Activated naive CD4-positive, alpha-beta T cell treated with Interleukin-2 at 50 U/mL for 16 hours (primary cell): ENCODE measurements around the gene PSMC6.
A peak's percentile ranks its signal among the peaks of the same experiment; 100 is the strongest.
"Not testable (repeated sequence)": the region's sequence is repeated elsewhere in the genome, so short reads cannot be mapped to it uniquely, and the experiment has no call there.

Experiments
- DNase-seq: peaks from one replicate; pipeline ENCODE4 v3.0.0-alpha.2; 2020

Gene PSMC6

DNA sequence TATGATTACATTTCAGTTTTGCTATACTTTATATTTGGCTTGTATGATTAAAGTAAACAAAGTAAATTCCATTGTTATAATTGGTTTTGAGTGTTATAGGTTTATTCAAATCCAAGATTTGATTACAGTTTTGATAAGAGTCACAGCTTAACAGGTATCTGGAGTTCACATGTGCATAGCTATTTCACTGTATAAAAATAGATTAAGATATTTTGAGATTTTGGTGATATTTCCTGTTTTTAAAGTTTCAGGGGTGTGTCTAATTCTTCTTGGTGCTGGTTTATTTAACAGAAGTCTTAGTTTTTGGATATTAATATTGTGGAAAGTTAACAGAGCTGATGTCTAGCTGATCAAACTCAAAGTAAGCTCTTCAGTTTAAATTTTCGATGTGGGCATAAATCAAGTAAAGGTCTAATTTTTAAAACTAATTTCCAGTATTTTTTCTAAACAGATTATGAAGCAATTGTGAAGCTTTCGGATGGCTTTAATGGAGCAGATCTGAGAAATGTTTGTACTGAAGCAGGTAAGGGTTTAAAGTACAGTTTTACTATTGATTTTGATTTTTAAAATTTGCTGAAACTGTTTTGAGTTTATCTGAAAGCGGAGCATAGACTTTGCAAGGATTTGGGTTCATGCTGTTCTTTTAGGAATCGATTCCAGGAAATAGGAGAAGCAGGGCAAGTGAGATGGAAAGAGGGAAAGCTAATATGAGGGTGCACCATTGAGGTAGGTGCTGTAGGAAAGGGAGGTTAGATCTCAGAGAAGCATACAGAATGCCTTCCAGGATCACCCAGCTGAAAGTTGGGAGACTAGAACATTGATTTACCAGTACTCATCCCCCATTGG is 16.7 kb downstream of the PSMC6 start:
- no peak for DNase-seq

GRCh38 chr14:52724360-52724644 is 17.3 kb downstream of the PSMC6 start:
- no peak for DNase-seq

DNA sequence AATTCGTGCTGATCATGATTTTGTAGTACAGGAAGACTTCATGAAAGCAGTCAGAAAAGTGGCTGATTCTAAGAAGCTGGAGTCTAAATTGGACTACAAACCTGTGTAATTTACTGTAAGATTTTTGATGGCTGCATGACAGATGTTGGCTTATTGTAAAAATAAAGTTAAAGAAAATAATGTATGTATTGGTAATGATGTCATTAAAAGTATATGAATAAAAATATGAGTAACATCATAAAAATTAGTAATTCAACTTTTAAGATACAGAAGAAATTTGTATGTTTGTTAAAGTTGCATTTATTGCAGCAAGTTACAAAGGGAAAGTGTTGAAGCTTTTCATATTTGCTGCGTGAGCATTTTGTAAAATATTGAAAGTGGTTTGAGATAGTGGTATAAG is 20.5 kb downstream of the PSMC6 start:
- not testable (repeated sequence) for DNase-seq

GRCh38 chr14:52729035-52729434 is 22.0 kb downstream of the PSMC6 start:
- not testable (repeated sequence) for DNase-seq

GRCh38 chr14:52729585-52729924 is 22.6 kb downstream of the PSMC6 start:
- no peak for DNase-seq

- peak; percentile 99 for DNase-seq
Observed at GRCh38 chr14:52729925-52730708, 23.1 kb downstream of the PSMC6 start, which contains the start of gene STYX. TSS of gene STYX (plus strand) at chr14:52730166. CDS start at chr14:52730475, 309 bp downstream.

- no peak for DNase-seq
Observed at GRCh38 chr14:52730709-52731111, 23.7 kb downstream of the PSMC6 start.

DNA sequence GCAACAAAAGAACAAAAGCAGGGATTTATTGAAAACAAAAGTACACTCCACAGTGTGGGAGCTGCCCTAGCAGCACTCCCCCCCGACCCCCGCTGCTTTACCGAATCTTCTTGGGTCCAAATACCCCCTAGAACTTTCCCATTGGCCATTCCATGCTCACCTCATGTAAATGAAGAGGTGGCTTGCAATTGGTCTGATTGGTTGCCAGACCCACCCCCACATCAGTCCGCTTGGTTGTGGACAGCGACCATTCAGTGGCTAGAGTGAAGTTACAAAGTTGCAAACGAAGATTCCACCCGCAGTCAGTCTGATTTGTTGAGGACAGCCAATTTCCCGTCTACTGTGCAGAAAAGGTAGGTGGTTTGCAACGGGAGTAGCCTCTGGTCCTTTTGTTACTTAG is 26.8 kb downstream of the PSMC6 start:
- no peak for DNase-seq

- DNase-seq: no peak
Observed at GRCh38 chr14:52735921-52736489, 29.0 kb downstream of the PSMC6 start.

DNA sequence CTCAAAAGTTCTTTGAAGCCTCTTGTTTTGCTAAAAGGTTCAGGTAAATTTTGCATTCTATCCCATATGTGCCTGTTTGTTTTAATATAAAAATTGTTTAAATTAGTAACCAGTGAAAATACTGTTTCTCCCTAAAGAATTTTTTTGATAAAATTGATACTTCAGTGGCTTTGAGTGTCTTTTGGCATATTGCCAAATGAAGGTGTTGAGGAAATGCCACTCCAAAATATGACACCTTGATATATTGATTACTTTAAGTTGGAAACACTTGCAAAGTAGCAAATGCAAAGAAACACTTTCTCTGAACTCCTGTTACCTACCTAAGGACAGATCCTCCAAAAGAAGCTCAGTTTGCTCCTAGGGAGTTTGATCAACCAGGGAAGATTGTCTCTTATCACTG is 31.4 kb downstream of the PSMC6 start:
- no peak for DNase-seq

DNA sequence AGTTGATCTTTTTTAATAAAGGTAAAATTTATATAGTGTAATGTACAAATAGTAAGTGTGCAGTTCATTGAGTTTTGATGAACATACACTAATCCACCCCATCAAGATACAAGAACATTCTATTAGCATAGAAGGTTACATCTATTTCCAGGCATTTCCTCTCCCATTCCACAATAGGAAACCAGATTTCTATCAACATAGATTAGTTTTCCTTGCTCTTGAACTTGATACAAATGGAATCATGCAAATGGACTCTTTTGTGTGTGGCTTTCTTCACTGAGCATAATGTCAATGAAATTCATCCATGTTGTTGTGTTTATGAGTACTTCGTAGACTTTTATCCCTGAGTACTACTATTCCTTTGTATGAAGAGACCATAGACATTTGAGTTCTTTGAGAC is 33.8 kb downstream of the PSMC6 start:
- no peak for DNase-seq

DNA sequence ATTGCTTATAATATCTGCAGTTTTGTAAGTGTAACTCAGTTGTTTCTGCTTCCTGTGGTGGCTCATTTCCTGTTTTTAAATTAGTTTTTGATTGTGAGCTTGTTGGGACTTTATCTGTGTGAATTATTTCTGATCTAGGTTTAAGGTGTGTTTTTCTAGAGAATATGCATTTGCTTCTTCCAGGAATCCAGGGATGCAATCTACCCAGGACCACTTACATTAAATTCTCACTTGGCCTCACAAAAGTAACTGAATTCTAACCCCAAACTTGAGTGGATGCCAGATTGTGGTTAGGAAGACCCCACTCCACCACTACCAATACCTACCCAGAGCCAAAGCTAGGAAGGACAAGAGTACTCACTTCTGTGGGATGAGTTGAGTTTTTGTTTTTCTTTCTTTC is 34.9 kb downstream of the PSMC6 start:
- DNase-seq: no peak

DNA sequence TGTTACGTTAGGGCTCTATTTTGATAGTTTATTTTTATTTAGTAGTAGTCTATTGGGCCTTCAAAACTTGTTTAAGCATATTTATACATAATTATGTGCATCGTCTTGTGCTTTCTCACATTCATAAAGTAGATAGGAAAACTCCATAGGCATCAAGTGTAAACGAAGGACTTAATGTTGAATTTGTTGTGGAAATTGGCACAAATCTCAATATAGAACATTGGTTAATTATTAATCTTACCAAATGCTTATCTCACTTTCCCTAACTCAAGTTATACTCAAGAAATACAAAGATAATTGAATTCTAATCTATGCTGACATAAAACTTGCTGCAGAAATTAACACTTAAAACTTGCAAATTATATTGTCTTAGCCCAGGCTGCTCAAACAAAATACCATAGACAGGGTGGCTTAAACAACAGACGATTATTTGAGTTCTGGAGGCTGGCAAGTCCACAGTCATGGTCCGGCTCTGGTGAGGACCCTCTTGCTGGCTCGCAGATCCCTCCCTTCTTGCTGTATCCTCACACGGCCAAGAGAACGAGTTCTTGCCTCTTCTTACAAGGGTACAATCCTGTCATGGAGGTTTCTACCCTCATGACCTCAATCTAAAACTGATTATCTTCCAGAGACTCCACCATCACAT is 41.8 kb downstream of the PSMC6 start:
- DNase-seq: no peak

DNA sequence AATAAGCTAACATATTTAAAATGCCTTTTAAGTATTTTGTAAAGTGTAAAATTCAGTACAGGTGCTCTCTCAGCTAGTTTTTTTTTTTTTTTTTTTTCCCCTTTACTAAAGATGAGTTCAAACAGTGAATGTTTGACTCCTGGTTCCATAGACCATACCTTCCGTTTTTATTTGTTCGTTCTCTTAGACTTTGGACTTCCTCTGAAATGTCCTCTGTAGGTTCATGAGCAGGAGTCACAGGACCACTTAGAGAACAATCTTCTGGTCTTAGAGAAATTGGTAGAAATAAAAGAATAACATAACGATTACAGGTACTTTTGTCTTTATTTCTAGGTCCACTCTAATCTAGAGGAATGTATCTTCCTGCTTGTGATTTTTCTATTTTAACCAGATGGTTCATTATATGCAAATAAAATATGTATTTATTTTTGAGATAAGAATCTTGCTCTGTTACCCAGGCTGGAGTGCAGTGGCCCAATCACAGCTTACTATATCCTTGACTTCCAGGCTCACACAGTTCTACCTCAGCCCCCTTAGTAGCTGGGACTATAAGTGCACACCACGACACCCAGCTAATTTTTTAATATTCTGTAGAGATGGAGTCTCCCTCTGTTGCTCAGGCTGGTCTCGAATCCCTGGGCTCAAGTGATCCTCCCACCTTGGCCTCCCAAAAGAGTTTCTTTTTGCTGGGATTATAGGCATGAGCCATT is 48.8 kb downstream of the PSMC6 start:
- DNase-seq: no peak

- no peak for DNase-seq
Observed at GRCh38 chr14:52759145-52759544, 52.1 kb downstream of the PSMC6 start.

GRCh38 chr14:52762923-52763322 is 55.9 kb downstream of the PSMC6 start:
- DNase-seq: not testable (repeated sequence)

DNA sequence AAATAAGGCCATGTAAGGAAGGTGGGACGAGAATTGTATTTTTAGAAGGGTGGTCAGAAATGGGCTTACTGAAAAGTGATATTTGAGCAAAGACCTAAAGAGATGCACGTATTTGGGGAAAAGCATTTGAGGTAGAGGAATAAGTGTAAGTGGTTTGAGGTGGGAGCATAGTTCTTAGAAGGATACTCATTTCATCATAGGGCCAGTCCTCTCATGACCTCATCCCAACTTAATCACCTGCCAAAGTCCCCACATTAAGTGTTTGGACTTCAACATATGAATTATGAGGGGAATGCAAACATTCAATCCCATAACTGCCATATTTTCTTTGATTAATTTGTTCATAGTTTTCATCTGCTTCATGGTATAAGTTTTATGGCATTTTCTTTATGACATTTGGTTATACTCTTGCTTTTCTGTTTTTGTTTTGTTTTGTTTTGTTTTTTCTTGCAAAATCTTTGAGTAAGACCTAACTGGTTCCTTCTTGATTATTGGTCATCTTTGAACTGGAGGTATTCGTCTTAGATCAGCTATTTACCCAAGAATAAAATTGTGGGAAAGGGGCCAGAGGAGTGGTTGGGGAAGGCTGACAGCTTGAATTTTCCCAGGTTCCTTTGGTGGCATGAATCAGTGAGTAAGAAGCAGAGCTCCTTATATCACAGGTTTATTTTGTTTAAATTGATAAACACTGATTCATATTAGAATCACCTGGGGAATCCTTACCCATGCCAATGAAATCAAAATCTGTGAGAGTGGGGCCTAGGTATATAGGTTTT is 60.2 kb downstream of the PSMC6 start:
- no peak for DNase-seq

- no peak for DNase-seq
Observed at GRCh38 chr14:52769887-52770286, 62.9 kb downstream of the PSMC6 start.

DNA sequence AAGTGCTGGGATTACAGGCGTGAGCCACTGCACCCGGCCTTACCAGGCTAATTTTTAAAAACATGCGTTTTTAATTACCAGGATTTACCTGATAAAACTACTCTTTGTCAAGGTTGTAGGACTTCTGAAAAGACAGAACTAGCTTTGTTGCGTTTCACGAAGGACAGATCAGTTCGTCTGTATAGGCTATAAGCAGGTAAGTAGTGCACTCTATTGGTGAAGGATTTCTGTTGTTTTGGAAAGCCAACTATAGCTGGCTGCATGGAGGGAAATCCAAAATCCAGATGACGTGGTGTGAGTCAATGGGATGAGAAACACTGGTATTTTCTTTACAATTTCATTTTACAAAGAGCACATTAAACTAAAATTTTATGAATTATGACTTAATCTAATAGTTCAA is 69.8 kb downstream of the PSMC6 start:
- DNase-seq: no peak
